Measurements from ENCODE around the gene PKP1. TPM values are rescaled to one million over a fixed set of nuclear protein-coding genes. Genes with fewer than 3 reads are reported as not detected.

PKP1 gene
- total RNA-seq, 1 experiment from 2014 or later: 0.94 TPM

DNA sequence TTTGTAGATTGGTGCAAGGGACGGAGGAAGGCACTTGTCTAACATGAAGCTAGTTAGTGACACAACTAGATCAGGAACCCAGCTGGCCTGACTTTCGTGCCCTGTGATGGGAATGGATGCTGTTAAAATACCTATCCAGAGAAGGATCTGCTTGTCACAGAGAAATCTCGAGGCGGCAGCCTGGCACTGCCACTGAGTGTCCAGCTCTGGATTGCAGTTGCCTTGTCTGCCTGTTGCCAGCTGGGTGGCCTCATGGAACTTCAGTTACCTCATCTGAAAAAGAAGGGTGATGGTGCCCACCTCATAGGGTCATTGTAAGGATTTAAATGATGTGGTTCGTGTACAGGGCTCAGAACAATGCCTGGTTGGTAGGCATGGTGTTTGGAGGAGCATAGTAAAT, 2.4 kb upstream of the PKP1 start:
- TF ChIP-seq, protein P1, sequence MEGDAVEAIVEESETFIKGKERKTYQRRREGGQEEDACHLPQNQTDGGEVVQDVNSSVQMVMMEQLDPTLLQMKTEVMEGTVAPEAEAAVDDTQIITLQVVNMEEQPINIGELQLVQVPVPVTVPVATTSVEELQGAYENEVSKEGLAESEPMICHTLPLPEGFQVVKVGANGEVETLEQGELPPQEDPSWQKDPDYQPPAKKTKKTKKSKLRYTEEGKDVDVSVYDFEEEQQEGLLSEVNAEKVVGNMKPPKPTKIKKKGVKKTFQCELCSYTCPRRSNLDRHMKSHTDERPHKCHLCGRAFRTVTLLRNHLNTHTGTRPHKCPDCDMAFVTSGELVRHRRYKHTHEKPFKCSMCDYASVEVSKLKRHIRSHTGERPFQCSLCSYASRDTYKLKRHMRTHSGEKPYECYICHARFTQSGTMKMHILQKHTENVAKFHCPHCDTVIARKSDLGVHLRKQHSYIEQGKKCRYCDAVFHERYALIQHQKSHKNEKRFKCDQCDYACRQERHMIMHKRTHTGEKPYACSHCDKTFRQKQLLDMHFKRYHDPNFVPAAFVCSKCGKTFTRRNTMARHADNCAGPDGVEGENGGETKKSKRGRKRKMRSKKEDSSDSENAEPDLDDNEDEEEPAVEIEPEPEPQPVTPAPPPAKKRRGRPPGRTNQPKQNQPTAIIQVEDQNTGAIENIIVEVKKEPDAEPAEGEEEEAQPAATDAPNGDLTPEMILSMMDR (conservative IDR thresholded peaks at IDR 0.05): no peak
- no peak for TF ChIP-seq EZH2 (IDR thresholded peaks at IDR 0.05; ENCODE audit: low read depth)
- H3K27ac ChIP-seq: no peak overlapping the region
- CTCF ChIA-PET: no interaction called here
- no peaks in the 10 kb centered on the region for H3K27me3 ChIP-seq (ENCODE audit: insufficient read depth, low read depth)
- no peaks in the 10 kb centered on the region for H3K79me2 ChIP-seq (ENCODE audit: low read depth)
- no peak for DNase-seq
- H4K20me1 ChIP-seq (ENCODE audit: insufficient read depth): no peaks in the 10 kb centered on the region
- H3K4me3 ChIP-seq: no peak overlapping the region
- peaks cover 11% of the 10 kb centered on the region for H3F3A ChIP-seq (ENCODE audit: insufficient read depth, low read depth)
- no TSS peak for BruUV-seq (replicated peaks)
- no peaks in the 10 kb centered on the region for H3K36me3 ChIP-seq (ENCODE audit: low read depth)
- no peaks in the 10 kb centered on the region for H3K9me3 ChIP-seq (ENCODE audit: insufficient read depth, low read depth)
- H3K9me2 ChIP-seq (ENCODE audit: insufficient read depth): no peaks in the 10 kb centered on the region
- intact Hi-C loops (cut with micrococcal nuclease; ENCODE audit: unreplicated experiment): no loop called here
- H3K4me1 ChIP-seq (replicated peaks; ENCODE audit: insufficient read depth): peaks cover 26% of the 10 kb centered on the region
- H2AFZ ChIP-seq: no peak overlapping the region
- POLR2A ChIA-PET (ENCODE audit: unreplicated experiment): interaction anchor here (0.6 kb wide), 1 partner anchor 110 kb away, joined by 4 read pairs; no protein-coding TSS in a partner anchor
- H3K4me2 ChIP-seq: no peak overlapping the region

DNA sequence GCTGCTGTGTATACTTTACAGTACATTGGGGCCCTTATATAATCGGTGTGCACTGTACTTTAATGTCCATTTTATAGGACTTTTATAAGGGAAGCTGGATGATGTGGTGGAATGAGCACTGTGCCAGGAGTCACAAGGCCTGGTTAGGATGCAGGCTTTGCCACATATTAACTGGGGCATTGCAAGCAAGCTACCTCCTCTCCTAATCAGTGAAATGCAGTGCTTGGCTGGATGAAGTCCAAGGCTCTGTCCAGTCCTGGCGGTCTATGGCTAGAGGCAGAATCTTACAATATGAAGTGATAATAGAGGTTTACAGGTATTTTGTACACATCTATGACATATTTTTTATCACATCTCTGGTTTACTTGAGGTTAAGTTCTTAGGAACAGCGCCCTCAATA, 1.7 kb upstream of the PKP1 start:
- H3K27me3 ChIP-seq (ENCODE audit: insufficient read depth, low read depth): no peaks in the 10 kb centered on the region
- ChIA-PET CTCF (no interaction called here), POLR2A (ENCODE audit: unreplicated experiment) (interaction anchor here (0.6 kb wide), 1 partner anchor 111 kb away, joined by 4 read pairs; no protein-coding TSS in a partner anchor)
- H3K36me3 ChIP-seq (ENCODE audit: low read depth): no peaks in the 10 kb centered on the region
- DNase-seq: no peak
- no peak overlapping the region for H3K27ac ChIP-seq
- no TSS peak for BruUV-seq (replicated peaks)
- no peak for TF ChIP-seq EZH2 (IDR thresholded peaks at IDR 0.05; ENCODE audit: low read depth)
- TF ChIP-seq, protein P1 (conservative IDR thresholded peaks at IDR 0.05): no peak
- H3K4me3 ChIP-seq: no peak overlapping the region
- H3F3A ChIP-seq (ENCODE audit: insufficient read depth, low read depth): peaks cover 4% of the 10 kb centered on the region; the same call in 1 of the 2 replicates
- no peak overlapping the region for H2AFZ ChIP-seq
- H3K79me2 ChIP-seq (ENCODE audit: low read depth): no peaks in the 10 kb centered on the region
- no peaks in the 10 kb centered on the region for H3K9me2 ChIP-seq (ENCODE audit: insufficient read depth)
- no peak overlapping the region for H3K4me2 ChIP-seq
- intact Hi-C loops (cut with micrococcal nuclease; ENCODE audit: unreplicated experiment): no loop called here
- no peaks in the 10 kb centered on the region for H4K20me1 ChIP-seq (ENCODE audit: insufficient read depth)
- H3K4me1 ChIP-seq (replicated peaks; ENCODE audit: insufficient read depth): peaks cover 26% of the 10 kb centered on the region
- H3K9me3 ChIP-seq (ENCODE audit: insufficient read depth, low read depth): no peaks in the 10 kb centered on the region

DNA sequence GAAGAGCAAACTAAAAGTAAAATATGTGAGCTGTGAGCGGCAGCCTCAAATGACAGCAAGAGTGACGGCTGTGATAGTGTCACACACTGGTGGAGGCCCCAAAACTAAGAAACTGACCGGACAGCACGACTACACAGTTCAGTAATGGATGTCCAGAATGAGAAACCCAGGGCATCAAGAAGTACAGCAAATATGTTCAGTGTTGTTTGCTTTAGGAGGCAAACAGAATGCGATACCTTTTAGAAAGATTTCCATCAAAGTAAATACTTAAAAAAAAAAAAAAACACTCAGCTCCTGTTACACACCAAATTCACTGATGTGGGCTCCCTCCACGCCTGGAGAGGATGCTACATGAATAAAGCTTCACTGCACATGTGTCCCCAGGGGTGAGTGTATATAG, 1.1 kb upstream of the PKP1 start:
- no peaks in the 10 kb centered on the region for H3K9me3 ChIP-seq (ENCODE audit: insufficient read depth, low read depth)
- no peaks in the 10 kb centered on the region for H3K27me3 ChIP-seq (ENCODE audit: insufficient read depth, low read depth)
- H3K79me2 ChIP-seq (ENCODE audit: low read depth): no peaks in the 10 kb centered on the region
- TF ChIP-seq, protein P1 (conservative IDR thresholded peaks at IDR 0.05): no peak
- TF ChIP-seq EZH2 (IDR thresholded peaks at IDR 0.05; ENCODE audit: low read depth): no peak
- no TSS peak for BruUV-seq (replicated peaks)
- POLR2A ChIA-PET (ENCODE audit: unreplicated experiment): interaction anchor here (0.5 to 0.6 kb wide), 2 partner anchors 26 to 214 kb away, joined by 3 to 4 read pairs; no protein-coding TSS in a partner anchor
- H2AFZ ChIP-seq: no peak overlapping the region
- peaks cover 21% of the 10 kb centered on the region for H3K4me1 ChIP-seq (replicated peaks; ENCODE audit: insufficient read depth)
- no peak overlapping the region for H3K4me2 ChIP-seq
- no peaks in the 10 kb centered on the region for H3K36me3 ChIP-seq (ENCODE audit: low read depth)
- H3F3A ChIP-seq (ENCODE audit: insufficient read depth, low read depth): 0 out of 2 replicates have a peak, but pooled peaks cover 4% of the 10 kb centered on the region
- no peak overlapping the region for H3K27ac ChIP-seq
- CTCF ChIA-PET: interaction anchor here (0.7 kb wide), 2 partner anchors 510 to 555 kb away, joined by 3 to 8 read pairs; no protein-coding TSS in a partner anchor
- H3K4me3 ChIP-seq: no peak overlapping the region
- no peaks in the 10 kb centered on the region for H3K9me2 ChIP-seq (ENCODE audit: insufficient read depth)
- intact Hi-C loops (cut with micrococcal nuclease; ENCODE audit: unreplicated experiment): no loop called here
- H4K20me1 ChIP-seq (ENCODE audit: insufficient read depth): no peaks in the 10 kb centered on the region
- no peak for DNase-seq
